HG03432 (cell line): ENCODE measurements around the gene FBXW2.
A peak's percentile ranks its signal among the peaks of the same experiment; 100 is the strongest.
"Not testable (repeated sequence)": the region's sequence is repeated elsewhere in the genome, so short reads cannot be mapped to it uniquely, and the experiment has no call there.

ENCODE experiments used
- ATAC-seq: cut with Tn5 transposase; IDR thresholded peaks from one replicate; pipeline ENCODE4 v1.9.1; 2021; ENCODE audit warnings: mild to moderate bottlenecking, moderate library complexity; ENCODE audit not compliant: unreplicated experiment

The FBXW2 gene

GRCh38 chr9:120779227-120779626 is 14.0 kb downstream of the FBXW2 start:
- ATAC-seq = no peak

DNA sequence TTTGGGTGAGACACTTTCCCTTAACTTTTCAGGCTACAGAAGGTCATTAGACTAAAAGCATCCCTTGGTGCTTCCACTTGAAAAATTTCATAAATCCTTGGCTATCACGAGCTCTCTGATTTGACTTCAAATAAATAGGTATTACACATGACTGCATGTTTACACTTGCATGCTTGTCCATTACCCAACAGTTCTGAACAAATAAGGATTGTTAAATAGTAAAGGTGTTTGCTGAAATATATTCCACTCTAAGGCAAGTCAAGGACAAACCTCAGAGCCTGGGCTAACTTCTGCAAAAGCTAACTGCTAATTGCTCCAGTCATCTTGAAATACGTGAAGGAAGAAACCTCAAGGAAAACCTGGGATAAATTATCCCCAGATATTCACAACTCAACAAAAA is 14.5 kb downstream of the FBXW2 start:
- ATAC-seq = no peak

GRCh38 chr9:120777229-120777628 is 16.0 kb downstream of the FBXW2 start:
- ATAC-seq = no peak

DNA sequence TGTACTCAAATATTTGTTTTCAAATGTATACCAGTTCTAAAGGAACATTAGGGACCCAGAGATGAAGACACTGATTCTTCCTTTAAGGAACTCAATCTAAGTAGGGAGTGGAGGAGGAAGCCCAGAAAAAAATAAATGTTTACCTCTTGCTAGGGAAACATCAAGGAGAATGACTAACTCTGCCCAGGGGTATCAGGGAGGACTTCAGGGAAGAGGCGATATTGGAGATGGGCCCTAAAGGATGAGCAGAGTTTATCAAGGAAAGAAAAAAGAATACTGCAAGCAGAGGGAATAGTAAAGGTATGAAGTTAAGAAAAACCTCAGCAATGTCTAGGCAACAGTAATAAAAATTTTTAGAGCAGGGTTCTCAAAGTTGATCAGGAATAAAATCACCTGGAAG is 16.4 kb downstream of the FBXW2 start:
- no peak for ATAC-seq

GRCh38 chr9:120775859-120776258 is 17.4 kb downstream of the FBXW2 start:
- no peak for ATAC-seq

DNA sequence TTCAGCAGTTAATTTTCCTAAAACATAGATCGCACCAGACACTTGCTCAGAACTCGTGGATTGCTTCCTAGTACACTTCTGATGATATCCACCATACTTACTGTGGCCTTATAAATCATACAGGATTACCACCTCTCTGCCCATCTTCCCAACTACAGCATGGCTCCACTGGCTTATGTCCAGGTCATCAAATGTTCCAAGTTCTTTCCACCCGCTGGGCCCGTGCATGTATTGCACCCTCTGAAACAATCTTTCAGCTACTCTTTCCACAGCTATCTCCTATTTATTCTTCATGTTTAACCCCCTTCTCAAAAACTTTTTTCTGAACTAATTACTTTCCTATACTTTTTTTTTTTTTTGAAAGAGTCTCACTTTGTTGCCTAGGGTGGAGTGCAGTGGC is 18.5 kb downstream of the FBXW2 start:
- no peak for ATAC-seq

- ATAC-seq = no peak
Observed at GRCh38 chr9:120773256-120773655, 20.0 kb downstream of the FBXW2 start.

DNA sequence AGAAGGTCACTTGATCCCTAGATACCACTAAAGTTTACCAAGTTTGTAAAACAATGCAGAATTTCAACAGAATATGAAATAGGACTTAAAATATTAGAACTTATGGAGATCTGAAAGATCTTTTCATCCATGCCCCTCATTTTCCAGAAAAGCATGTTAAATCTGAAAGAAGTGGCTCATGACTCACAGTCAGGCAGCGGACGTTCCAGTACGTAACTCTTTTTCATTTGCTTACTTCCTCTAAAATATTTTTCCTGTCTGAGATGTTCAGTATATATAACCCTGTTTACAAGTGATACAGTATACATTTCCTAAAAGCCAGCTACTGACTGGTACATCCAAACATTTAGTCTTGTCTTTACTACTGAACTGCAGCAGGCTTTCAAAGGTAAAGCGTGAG is 22.3 kb downstream of the FBXW2 start:
- ATAC-seq = no peak

DNA sequence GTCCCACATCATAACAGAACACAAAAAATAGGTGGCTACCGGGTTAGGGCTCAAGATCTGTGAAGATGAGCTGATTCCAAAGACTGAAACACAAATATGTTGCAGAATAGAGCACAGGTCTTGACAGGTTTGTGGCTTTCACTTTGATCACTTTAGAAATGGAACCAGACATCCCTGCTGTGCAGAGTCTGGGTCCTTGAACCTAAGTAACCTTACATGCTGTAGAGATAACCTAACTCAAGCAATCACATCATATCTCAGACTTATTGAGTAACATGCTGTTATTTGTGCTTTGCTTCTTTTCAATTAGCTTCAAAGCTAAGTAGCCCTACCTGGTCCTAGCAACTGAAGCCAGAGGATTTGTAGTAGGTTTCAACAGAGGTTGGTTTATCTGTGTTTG is 24.3 kb downstream of the FBXW2 start:
- no peak for ATAC-seq

DNA sequence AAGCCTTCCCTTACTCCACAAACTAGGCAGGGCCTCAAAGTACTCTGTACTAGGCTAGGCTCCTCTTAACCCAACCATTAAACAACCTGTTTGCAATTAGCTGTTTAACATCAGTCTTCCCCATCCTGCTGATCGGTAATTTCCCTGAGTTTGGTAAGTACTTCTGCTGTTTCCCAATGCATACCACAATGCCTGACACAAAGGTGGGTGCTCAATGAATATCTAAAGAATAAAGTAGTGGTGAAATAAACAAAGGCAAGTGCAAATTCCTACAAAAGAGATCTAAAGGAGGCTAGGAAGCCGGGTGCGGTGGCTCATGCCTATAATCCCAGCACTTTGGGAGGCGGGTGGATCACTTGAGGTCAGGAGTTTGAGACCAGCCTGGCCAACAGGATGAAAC is 25.0 kb downstream of the FBXW2 start:
- ATAC-seq = no peak

GRCh38 chr9:120767451-120767850 is 25.8 kb downstream of the FBXW2 start:
- ATAC-seq = no peak

DNA sequence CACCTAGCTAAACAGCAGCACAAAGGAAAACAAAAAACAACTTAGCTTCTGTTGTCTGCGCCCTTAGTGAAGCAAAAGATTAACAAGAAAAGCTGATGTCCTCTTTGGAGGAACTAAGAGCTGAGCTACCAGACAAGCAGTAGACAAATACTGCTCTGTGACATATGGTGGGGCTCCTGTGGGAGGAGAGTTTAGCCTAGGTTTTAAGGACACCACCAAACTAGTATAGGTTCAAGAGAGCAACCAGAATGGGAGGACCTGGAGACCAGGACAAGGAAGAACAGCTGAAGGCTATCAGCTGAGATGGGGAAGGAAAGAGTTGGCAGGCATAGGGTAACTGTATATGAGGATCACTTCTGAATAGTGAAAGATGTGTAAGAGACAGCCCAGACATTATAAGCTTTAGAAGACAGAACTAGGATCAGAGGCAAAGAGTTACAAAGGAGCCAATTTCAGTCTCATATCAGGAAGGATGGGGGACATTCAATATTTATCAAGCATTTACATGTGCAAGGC is 27.2 kb downstream of the FBXW2 start:
- no peak for ATAC-seq

DNA sequence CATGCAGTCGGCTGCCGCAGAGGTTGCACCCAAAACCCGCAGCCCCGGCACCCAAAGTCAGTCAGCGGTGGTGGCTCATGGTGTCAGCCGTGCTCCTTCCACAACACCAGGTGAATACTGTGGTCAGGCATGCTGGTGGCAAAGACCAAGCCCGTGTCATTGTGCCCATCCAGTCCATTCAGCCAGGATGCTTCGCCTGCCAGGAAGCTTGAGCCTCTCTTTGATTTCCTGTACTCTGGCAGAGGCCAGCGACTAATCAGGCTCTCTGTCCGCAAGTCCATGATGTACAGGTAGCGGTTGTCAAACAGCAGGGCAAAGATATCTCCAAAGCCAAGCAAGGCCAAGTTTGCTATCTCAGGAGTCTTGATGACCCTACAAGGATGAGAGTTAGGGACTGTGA is 28.7 kb downstream of the FBXW2 start:
- no peak for ATAC-seq

DNA sequence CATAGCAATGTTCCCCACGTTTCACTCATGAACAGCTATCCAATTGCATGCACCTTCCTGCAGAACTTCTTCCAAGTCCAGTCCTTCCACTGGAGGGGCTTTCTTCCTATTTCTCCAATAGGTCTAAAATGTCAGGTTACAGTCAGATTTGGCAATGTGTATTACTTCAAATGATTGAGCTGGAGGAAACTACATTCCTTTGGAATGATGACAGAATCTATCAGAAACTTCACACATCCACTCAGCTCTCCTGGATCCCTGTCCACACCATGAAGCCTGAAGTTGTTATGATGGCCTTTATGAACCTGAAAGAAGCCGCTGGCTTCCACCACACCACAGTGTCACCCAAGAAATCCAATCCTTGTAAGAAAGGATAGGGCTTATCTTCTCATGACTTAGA is 32.2 kb downstream of the FBXW2 start:
- no peak for ATAC-seq

DNA sequence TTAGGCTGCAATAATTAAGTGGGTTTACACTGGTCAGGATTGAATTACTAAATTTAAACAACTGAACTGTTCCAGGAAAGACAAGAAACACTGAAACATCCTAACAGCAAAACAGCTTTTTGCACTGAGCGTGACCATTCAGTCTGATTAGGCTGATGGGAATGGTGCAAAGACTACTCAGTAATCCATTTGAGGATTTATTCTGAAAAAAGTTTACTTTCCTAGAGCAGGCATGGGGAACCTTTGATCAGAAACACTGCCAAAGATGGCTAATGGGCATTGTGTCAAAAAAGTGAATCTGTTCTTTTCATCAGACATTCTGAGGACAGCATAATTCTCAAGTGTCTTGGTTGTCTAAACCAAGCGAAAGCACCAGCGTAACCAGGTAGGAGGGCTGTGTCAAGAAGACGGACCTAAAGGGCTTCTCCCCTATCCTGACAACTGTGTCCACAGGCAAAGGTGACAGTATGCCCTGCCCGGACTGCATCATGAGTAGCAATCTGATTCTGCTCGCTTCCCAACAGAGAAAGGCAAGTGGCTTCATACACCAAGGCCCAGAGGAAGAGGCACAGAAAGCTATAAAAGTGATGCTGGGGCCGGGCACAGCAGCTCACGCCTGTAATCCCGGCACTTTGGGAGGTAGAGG is 33.3 kb downstream of the FBXW2 start:
- no peak for ATAC-seq

DNA sequence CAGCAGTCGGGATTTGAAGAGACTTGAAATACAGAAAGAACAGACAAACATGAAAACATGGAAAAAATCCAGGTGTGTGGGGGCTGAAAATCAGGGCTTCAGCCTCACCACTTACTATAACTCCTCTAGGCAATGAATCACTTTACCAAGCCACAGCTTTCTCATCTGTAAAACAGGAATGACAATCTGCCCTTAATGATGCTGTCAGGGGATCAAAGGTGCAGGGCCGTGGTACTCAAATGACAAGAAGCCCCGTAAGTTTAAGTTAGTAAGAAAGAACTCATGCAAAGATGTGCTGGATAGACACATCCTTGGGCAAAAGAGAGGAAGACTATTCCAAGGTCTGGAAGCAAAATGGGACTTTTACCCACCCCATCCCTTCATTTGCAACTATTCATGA is 34.7 kb downstream of the FBXW2 start:
- no peak for ATAC-seq

DNA sequence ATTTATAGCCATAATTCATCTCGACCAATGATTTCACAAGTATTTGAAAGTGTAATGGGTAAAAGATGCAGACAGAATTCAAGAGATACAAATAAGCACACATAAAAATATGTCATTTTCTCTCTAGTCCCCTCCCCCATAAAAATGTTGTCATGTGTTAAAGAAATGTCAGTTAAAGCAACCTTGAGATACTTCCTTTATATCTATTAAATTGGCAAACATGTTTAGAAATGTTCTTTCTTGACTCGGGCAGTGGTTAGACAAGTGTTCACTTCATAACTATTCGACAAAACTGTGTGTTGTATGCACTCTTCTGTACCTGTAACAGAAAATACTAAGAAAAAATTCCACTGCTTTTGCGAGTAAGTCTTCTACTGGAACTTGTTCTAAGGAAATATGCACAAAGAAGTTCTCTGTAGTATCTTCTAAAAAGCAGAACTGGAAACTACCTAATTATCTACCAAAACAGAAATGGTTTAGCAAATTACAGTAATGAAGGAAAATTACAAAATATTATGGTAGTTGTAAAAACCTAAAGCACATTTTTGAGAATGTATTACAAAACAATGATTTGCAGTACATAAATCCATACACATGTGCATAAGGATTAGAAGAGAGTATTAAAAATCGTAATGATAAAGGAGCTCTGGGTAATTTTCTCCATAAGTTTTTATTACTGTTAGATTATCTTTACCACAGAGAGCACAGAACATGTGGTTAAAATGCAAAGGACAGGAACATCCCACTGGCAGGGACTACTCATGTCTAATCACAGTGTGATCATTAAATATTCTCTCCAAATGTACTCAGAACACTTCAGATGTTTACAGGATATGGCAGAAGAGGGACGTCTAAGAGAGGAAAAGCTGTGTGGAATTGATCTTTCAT is 35.9 kb downstream of the FBXW2 start:
- ATAC-seq = no peak

DNA sequence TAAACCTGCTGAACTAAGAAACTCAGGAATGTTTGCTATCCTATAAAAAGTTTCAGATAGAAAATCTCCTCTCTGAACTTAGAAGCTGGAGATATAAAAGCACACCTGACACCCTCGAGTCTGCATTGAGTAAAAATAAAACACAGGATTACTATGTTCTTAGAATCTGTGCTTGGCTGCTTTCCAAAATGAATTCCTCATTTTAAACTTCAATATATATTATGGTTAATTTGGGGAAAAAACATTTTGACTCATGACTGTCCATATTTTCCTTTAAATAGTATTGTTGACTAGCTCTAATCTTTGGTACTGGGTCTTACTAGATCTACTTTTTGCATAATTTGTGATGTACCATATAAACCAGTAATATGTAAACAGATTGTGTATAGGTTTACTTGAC is 36.7 kb downstream of the FBXW2 start:
- ATAC-seq = no peak

DNA sequence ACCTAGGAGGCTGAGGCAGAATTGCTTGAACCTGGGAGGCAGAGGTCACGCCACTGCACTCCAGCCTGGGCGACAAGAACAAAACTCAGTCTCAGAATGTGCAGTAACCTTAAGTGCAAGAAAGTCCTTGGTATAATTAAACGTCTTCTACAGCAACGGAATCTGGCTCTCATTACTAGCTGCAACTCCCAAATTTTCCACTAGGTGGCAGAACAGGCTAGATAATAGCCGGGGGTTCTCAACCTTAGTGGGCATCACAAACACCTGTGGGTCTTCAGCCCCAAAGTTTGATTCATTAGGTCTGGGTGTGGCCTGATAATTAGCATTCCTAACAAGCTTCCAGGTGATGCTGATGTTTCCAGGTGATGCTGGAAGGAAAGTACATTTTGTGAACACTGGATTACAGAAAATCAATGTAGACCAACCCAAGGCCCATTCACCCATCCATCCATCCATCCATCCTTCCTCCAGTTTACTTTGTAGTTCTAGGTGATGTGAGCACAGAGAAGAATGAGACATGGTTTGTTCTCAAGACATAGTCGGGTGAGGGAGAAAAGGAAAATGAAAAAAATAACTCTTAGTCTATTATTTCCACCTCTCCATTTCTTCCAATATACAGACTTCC is 37.3 kb downstream of the FBXW2 start:
- ATAC-seq = peak; percentile 52

GRCh38 chr9:120755044-120755443 is 38.2 kb downstream of the FBXW2 start:
- ATAC-seq = peak; percentile 88

- no peak for ATAC-seq
Observed at GRCh38 chr9:120750421-120750820, 42.8 kb downstream of the FBXW2 start.

DNA sequence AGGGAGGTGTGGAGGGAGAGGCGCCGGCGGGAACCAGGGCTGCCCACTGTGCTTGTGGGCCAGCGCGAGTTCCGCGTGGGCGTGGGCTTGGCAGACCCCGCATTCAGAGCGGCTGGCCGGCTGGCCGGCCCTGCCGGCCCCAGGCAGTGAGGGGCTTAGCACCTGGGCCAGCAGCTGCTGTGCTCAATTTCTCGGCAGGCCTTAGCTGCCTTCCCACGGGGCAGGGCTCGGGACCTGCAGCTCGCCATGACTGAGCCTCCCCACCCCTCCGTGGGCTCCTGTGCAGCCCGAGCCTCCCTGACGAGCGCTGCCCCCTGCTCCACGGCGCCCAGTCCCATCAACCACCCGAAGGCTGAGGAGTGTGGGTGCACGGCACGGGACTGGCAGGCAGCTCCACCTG is 46.9 kb downstream of the FBXW2 start:
- not testable (repeated sequence) for ATAC-seq
